Esophagus muscularis mucosa (tissue), 4 donors: ENCODE results near the gene NFASC. TPM values are rescaled to one million over a fixed set of nuclear protein-coding genes. Genes with fewer than 3 reads are reported as not detected.

Experiments used
- DNase-seq: peaks from one replicate; pipeline ENCODE4 v3.0.0-alpha.2; 2017; ENCODE audit errors: extremely low spot score
- H3K27ac ChIP-seq, 4 donors: fragments of 200-600 bp; sonication (generic); replicated peaks in 1 of 4; 1 replicate in 3 of 4; 2 replicates in 1 of 4; pipeline ENCODE4 v1.5.1; 2016 to 2019; ENCODE audit warnings: mild to moderate bottlenecking in 1 of 4
- H3K27me3 ChIP-seq, 4 donors: fragments of 200-600 bp; sonication (generic); one replicate each; pipeline versions ENCODE4 v1.5.1 to v1.6.0; 2016 to 2019
- H3K36me3 ChIP-seq, 4 donors: fragments of 200-600 bp; sonication (generic); one replicate each; pipeline ENCODE4 v1.5.1; 2016 to 2019
- H3K4me1 ChIP-seq, 4 donors: fragments of 200-600 bp; sonication (generic); one replicate each; pipeline ENCODE4 v1.5.1; 2016 to 2019
- H3K4me3 ChIP-seq, 4 donors: fragments of 200-600 bp; sonication (generic); 1 replicate in 2 of 4; 2 replicates in 2 of 4; pipeline ENCODE4 v1.5.1; 2016 to 2019; ENCODE audit warnings: mild to moderate bottlenecking in 4 of 4, moderate library complexity in 1 of 4
- H3K9me3 ChIP-seq, 4 donors: fragments of 200-600 bp; sonication (generic); 1 replicate in 3 of 4; 2 replicates in 1 of 4; pipeline ENCODE4 v1.5.1; 2016 to 2019
- CTCF ChIP-seq, 3 experiments: fragments of 200-600 bp in 2 of 3; fragments of 450-650 bp in 1 of 3; sonication (generic) in 2 of 3; IDR thresholded peaks; one replicate each; pipeline ENCODE4 v1.5.1; 2017 to 2019; ENCODE audit warnings: antibody characterized with exemption in 3 of 3, mild to moderate bottlenecking in 2 of 3, moderate library complexity in 1 of 3
- EP300 ChIP-seq: sonication (generic); formaldehyde crosslinking; IDR thresholded peaks from one replicate; pipeline ENCODE4 v1.6.1; 2017; ENCODE audit warnings: antibody characterized with exemption
- POLR2A ChIP-seq: fragments of 450-650 bp; IDR thresholded peaks from one replicate; pipeline ENCODE4 v1.6.1; 2017; ENCODE audit warnings: antibody characterized with exemption, moderate library complexity, mild to moderate bottlenecking, low read depth
- POLR2AphosphoS5 ChIP-seq, 2 donors: sonication (generic); formaldehyde crosslinking; IDR thresholded peaks; one replicate each; pipeline ENCODE4 v1.6.1; 2017; ENCODE audit warnings: antibody characterized with exemption in 2 of 2
- WGBS: methylation state at CpG from one replicate; pipeline ENCODE4 v1.1.5; 2018; 5-methylcytosine and 5-hydroxymethylcytosine counted together
- intact Hi-C: fragments of 100-400 bp; cut with DNase I; formaldehyde crosslinking; loops from one replicate; pipeline ENCODE4 v1.15.1; 2023
- total RNA-seq, 4 donors: library from RNA; depleted of rRNA; stranded (reverse); fragments of >200 nt; gene quantifications; one replicate each; pipeline versions ENCODE4 v1.1.0 to v1.2.1, GENCODE V29; 2016

Gene NFASC
- total RNA-seq, 4 donors from 2014 or later: 31.1 to 122 (median 64.7) TPM

GRCh38 chr1:204889681-204890383 is 19.2 kb downstream of the NFASC start:
- no peak for DNase-seq
- no peaks in the 10 kb centered on the region for H3K9me3 ChIP-seq
- TF ChIP-seq CTCF (IDR thresholded peaks at IDR 0.05): no peak
- intact Hi-C loops: no loop called here
- no peaks in the 10 kb centered on the region for H3K27me3 ChIP-seq
- H3K4me1 ChIP-seq: peaks cover 39 to 84% (median 71%) of the 10 kb centered on the region in 4 donors
- H3K27ac ChIP-seq: peak overlapping the region; percentile 23 to 66 (median 51)
- 41% methylated on average over 8 of the region's 8 CpGs for WGBS
- no peaks in the 10 kb centered on the region for H3K36me3 ChIP-seq
- H3K4me3 ChIP-seq: no peak overlapping the region

- H3K36me3 ChIP-seq: no peaks in the 10 kb centered on the region
- intact Hi-C loops: no loop called here
- WGBS: 59% methylated on average over 3 of the region's 3 CpGs
- H3K27me3 ChIP-seq: no peaks in the 10 kb centered on the region
- no peak for DNase-seq
- H3K27ac ChIP-seq: peak overlapping the region in 1 of 4 donors; percentile 21
- no peaks in the 10 kb centered on the region for H3K9me3 ChIP-seq
- H3K4me3 ChIP-seq: no peak overlapping the region
- TF ChIP-seq CTCF (IDR thresholded peaks at IDR 0.05) (no peak), EP300 (no peak), POLR2AphosphoS5 (IDR thresholded peaks at IDR 0.05) (no peak), POLR2A (no peak)
- H3K4me1 ChIP-seq: peaks cover 34 to 75% (median 53%) of the 10 kb centered on the region in 4 donors
Observed at GRCh38 chr1:204891860-204892259, 21.2 kb downstream of the NFASC start.

- H3K36me3 ChIP-seq: no peaks in the 10 kb centered on the region
- no peaks in the 10 kb centered on the region for H3K9me3 ChIP-seq
- H3K4me1 ChIP-seq: peaks cover 16 to 62% (median 35%) of the 10 kb centered on the region in 4 donors
- H3K27me3 ChIP-seq: no peaks in the 10 kb centered on the region
- intact Hi-C loops: no loop called here
- H3K27ac ChIP-seq: peak overlapping the region in 1 of 4 donors; percentile 29
- TF ChIP-seq POLR2AphosphoS5 (IDR thresholded peaks at IDR 0.05): no peak
- TF ChIP-seq EP300: no peak
- H3K4me3 ChIP-seq: no peak overlapping the region
- DNase-seq: no peak
Observed at GRCh38 chr1:204894031-204894430, 23.4 kb downstream of the NFASC start.

GRCh38 chr1:204894606-204895005 is 23.9 kb downstream of the NFASC start:
- TF ChIP-seq POLR2AphosphoS5 (IDR thresholded peaks at IDR 0.05) (no peak), EP300 (no peak), CTCF (IDR thresholded peaks at IDR 0.05) (no peak), POLR2A (no peak)
- H3K4me1 ChIP-seq: peaks cover 10 to 62% (median 34%) of the 10 kb centered on the region in 4 donors
- WGBS: 59% methylated on average over 1 of the region's 1 CpG

GRCh38 chr1:204896023-204896422 is 25.4 kb downstream of the NFASC start:
- Histone ChIP-seq H3K4me1 (peaks cover 3 to 68% (median 29%) of the 10 kb centered on the region in 4 donors), H3K9me3 (no peaks in the 10 kb centered on the region), H3K27ac (no peak overlapping the region), H3K27me3 (no peaks in the 10 kb centered on the region), H3K36me3 (no peaks in the 10 kb centered on the region), H3K4me3 (no peak overlapping the region)
- peak; percentile 53 for DNase-seq
- TF ChIP-seq POLR2AphosphoS5 (IDR thresholded peaks at IDR 0.05) (no peak), EP300 (no peak), CTCF (IDR thresholded peaks at IDR 0.05) (no peak), POLR2A (no peak)
- intact Hi-C loops: no loop called here
- WGBS: 92% methylated on average over 6 of the region's 6 CpGs

More at GRCh38 chr1:204894606-204895005, 23.9 kb downstream of the NFASC start:
- Histone ChIP-seq H3K9me3 (no peaks in the 10 kb centered on the region), H3K36me3 (no peaks in the 10 kb centered on the region), H3K27ac (peak overlapping the region in 1 of 4 donors; percentile 29), H3K4me3 (no peak overlapping the region), H3K27me3 (no peaks in the 10 kb centered on the region)
- intact Hi-C loops: no loop called here
- DNase-seq: no peak
